Stimulated activated CD4-positive, alpha-beta T cell treated with anti-CD3 and anti-CD28 coated beads, Interleukin-1b, Interleukin-23, amount 100 ng/mL, for 24 hours (primary cell): ENCODE data around the gene ARRB1.
"Not testable (repeated sequence)": the region's sequence is repeated elsewhere in the genome, so short reads cannot be mapped to it uniquely, and the experiment has no call there.

ENCODE experiments used
- DNase-seq, 4 experiments: peaks; one replicate each; pipeline ENCODE4 v3.0.0-alpha.2; 2020; ENCODE audit warnings: low read depth in 4 of 4, low spot score in 1 of 4

The ARRB1 gene

GRCh38 chr11:75371949-75372876 lies 20.8 kb upstream of the ARRB1 start:
- no peak for DNase-seq

GRCh38 chr11:75369560-75370255 lies 18.2 kb upstream of the ARRB1 start:
- DNase-seq = no peak

GRCh38 chr11:75366826-75367225 lies 15.4 kb upstream of the ARRB1 start:
- DNase-seq = not testable (repeated sequence)

GRCh38 chr11:75365711-75366181 lies 14.3 kb upstream of the ARRB1 start:
- DNase-seq = no peak

GRCh38 chr11:75362285-75362684 lies 10.8 kb upstream of the ARRB1 start:
- DNase-seq = not testable (repeated sequence)

GRCh38 chr11:75356613-75357012 lies 5.2 kb upstream of the ARRB1 start:
- no peak for DNase-seq

- no peak for DNase-seq
These were observed 3.6 kb upstream of the ARRB1 start for GRCh38 chr11:75355051-75355450.

- no peak for DNase-seq
These were observed 1.2 kb upstream of the ARRB1 start for GRCh38 chr11:75352588-75353206.

- peak in 3 of 4 experiments; percentile 23 to 27 (median 25) for DNase-seq
These were observed 528 bp upstream of the ARRB1 start for GRCh38 chr11:75351791-75352587.

GRCh38 chr11:75350743-75351540 lies 519 bp downstream of the ARRB1 start:
- peak in 1 of 4 experiments; percentile 23 for DNase-seq

- no peak for DNase-seq
These were observed 1.2 kb downstream of the ARRB1 start for GRCh38 chr11:75350122-75350742.

GRCh38 chr11:75349521-75350116 lies 1.8 kb downstream of the ARRB1 start:
- no peak for DNase-seq

- no peak for DNase-seq
These were observed 3.5 kb downstream of the ARRB1 start for GRCh38 chr11:75347781-75348566.

GRCh38 chr11:75346912-75347647 lies 4.4 kb downstream of the ARRB1 start:
- DNase-seq = no peak

GRCh38 chr11:75346296-75346695 lies 5.2 kb downstream of the ARRB1 start:
- DNase-seq = no peak

- DNase-seq = no peak
These were observed 5.9 kb downstream of the ARRB1 start for GRCh38 chr11:75345455-75346160.
